ENCODE measurements around the gene TMTC2. TPM values are rescaled to one million over a fixed set of nuclear protein-coding genes. Genes with fewer than 3 reads are reported as not detected.

Gene TMTC2
- total RNA-seq, 2 donors from 2014 or later = 1.6 to 2.5 TPM

DNA sequence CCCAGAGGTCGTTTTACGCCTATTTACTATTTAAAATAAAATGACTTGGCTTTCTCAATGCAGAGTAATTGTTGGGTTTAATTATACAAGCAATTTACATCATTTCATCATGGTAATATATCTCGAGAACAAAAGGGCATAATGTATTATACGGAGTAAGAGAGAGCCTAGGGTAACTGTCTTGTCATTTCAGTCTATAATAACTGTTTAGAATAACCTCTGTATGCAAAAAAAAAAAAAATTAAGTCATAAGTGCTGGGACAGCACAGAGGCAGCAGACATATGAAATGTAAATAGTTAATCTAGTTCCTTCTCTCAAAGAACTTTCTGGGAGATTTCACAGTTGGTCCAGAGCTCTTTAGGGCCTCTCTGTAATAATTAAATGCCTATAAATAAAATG, 284.9 kb downstream of the TMTC2 start:
- DNase-seq (ENCODE audit: low spot score) (no peak), ATAC-seq (no peak)
- Mint-ChIP-seq H3K4me3 (no peak overlapping the region), H3K36me3 (no peaks in the 10 kb centered on the region), H3K27ac (no peak overlapping the region), H3K27me3 (no peaks in the 10 kb centered on the region), H3K4me1 (ENCODE audit: low read depth in 2 of 2) (no peaks in the 10 kb centered on the region), H3K9me3 (peaks cover 6% of the 10 kb centered on the region)

DNA sequence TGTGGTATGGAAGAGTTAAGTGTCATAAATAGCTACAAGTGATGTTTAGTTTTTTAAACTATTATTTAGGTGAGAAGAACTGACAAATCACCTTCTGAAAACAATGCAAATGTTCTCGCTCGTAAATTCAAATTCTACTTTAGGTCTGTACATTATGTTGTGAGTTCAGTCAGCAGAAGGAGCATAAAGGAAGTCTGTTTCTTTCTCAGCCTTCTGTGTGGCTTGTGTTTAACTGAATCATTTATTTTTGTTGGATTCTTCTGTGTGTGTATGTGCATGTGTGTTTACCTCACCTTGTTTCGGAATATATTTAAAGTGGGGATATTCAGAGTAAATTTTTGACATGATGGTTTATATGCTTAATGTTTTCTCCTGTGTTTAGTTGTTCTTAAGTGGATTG, 285.9 kb downstream of the TMTC2 start:
- Mint-ChIP-seq H3K4me3 (no peak overlapping the region), H3K9me3 (peaks cover 6% of the 10 kb centered on the region), H3K4me1 (ENCODE audit: low read depth in 2 of 2) (no peaks in the 10 kb centered on the region), H3K27me3 (no peaks in the 10 kb centered on the region), H3K27ac (no peak overlapping the region), H3K36me3 (no peaks in the 10 kb centered on the region)
- DNase-seq (ENCODE audit: low spot score) (no peak), ATAC-seq (no peak)

DNA sequence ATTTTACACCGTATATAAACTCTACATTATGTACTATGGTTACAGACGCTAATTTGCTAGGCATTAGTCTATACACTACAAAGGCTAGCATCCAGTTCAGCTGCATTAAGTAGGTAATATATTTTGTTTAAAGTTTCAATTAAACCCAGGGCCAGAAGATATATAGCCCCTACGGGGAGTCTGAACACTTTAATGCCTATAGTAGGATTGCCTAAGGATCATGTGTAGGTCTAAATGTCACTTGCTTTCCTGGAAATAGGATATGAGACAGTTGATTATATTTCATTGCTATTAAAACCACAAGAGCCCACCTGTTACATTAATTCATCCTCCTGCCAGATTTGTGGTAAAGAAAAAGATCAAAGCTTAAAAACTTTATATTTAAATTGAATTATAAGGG, 286.9 kb downstream of the TMTC2 start:
- no peak overlapping the region for H3K4me3 Mint-ChIP-seq
- no peak for DNase-seq (ENCODE audit: low spot score)
- ATAC-seq = no peak

DNA sequence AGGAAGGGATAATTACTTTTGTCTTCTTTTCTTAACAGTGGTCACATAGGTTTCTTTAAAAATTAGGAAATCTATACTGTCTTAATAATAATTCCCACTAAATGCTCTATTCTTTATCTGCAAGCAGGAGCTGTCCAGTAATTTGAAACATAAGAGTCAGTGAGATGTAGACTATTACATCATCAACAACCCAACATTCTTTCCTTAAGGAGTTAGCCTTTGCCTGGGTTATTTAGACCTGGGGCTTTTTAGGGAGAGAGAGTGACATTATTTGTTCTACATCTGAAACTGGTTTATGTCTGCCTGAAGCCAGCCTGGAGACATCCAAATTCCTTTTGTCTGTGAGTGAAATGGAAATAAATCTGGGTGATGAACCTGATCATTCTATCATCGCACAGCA, 294.4 kb downstream of the TMTC2 start:
- H3K4me3 Mint-ChIP-seq = no peak overlapping the region
- H3K36me3 Mint-ChIP-seq = no peaks in the 10 kb centered on the region
- H3K9me3 Mint-ChIP-seq = peaks cover 4% of the 10 kb centered on the region
- ATAC-seq = no peak
- no peak for DNase-seq (ENCODE audit: low spot score)
- no peaks in the 10 kb centered on the region for H3K27me3 Mint-ChIP-seq
- H3K27ac Mint-ChIP-seq = no peak overlapping the region
- no peaks in the 10 kb centered on the region for H3K4me1 Mint-ChIP-seq (ENCODE audit: low read depth in 2 of 2)

More for the DNA sequence above, 286.9 kb downstream of the TMTC2 start:
- Mint-ChIP-seq H3K27me3 (no peaks in the 10 kb centered on the region), H3K36me3 (no peaks in the 10 kb centered on the region), H3K9me3 (peaks cover 6% of the 10 kb centered on the region), H3K4me1 (ENCODE audit: low read depth in 2 of 2) (no peaks in the 10 kb centered on the region), H3K27ac (no peak overlapping the region)

DNA sequence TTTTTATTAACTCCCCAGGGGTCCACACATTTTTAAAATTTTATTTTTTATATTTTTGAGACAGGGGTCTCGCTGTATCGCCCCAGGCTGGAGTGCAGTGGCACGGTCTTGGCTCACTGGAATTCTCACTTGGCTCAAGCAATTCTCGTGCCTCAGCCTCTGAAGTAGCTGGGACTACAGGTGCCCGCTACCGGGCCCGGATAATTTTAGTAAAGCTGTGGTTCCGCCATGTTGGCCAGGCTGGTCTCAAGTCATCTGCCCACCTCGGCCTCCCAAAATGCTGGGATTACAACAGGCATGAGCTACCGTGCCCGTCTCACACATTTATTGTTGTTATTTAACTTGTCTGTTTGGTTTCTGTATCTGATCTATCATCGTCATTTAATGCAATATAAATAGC, 307.4 kb downstream of the TMTC2 start:
- H3K9me3 Mint-ChIP-seq = no peaks in the 10 kb centered on the region
- no peak for DNase-seq (ENCODE audit: low spot score)
- no peaks in the 10 kb centered on the region for H3K36me3 Mint-ChIP-seq
- no peak overlapping the region for H3K27ac Mint-ChIP-seq
- no peak overlapping the region for H3K4me3 Mint-ChIP-seq
- no peaks in the 10 kb centered on the region for H3K4me1 Mint-ChIP-seq (ENCODE audit: low read depth in 2 of 2)
- no peak for ATAC-seq
- no peaks in the 10 kb centered on the region for H3K27me3 Mint-ChIP-seq

DNA sequence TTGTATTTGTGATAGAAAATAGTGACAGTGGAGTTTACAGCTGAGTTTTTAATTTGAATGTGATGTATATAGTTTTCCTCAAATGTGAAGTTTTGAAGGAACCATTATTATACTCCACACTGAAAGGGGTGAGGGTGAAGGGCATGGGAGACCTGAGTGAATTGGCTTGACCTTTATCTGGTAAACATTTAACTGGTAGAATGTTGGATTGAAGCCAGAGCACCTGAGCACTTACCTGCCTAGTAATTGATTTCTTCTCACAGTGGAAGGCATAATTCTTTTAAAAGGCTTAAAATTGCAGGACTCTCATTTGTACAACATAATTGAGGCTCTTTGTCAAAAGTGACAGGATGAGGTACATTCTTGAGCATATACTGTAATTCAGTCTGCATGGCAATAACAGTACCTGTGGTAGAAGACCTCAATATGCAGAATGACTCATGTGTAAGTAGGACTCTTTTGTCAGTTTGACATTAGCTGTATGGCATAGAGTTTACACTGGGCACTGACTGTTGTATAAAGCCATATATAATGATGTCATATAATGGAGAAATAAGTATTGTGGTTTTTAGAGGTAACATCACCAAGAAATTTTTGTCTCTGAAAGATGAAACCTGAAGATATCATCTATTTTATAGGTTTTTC, 309.6 kb downstream of the TMTC2 start:
- DNase-seq (ENCODE audit: low spot score) = no peak
- H3K9me3 Mint-ChIP-seq = no peaks in the 10 kb centered on the region
- no peaks in the 10 kb centered on the region for H3K36me3 Mint-ChIP-seq
- no peaks in the 10 kb centered on the region for H3K4me1 Mint-ChIP-seq (ENCODE audit: low read depth in 2 of 2)
- H3K27ac Mint-ChIP-seq = no peak overlapping the region
- no peak overlapping the region for H3K4me3 Mint-ChIP-seq
- peak in 1 of 2 donors; percentile 80 for ATAC-seq
- H3K27me3 Mint-ChIP-seq = no peaks in the 10 kb centered on the region

DNA sequence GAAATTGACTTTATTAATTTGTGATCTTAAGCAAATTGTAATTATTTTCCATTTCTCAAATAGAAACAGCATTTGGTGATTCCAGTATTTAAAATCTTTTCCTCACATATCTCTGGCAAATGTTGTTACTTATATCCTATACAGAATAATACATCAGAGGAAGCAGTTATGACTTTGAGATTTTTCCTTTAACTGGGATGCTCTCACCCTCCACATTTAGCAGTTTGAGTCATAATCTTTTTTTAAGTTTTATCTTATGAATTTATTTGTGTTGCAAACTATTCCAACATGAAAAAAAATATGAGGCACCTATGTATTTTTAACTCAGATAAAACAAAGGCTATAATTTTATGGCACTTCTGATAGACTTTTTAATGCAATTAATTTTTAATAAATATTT, 311.8 kb downstream of the TMTC2 start:
- Mint-ChIP-seq H3K27me3 (no peaks in the 10 kb centered on the region), H3K4me1 (ENCODE audit: low read depth in 2 of 2) (no peaks in the 10 kb centered on the region), H3K27ac (no peak overlapping the region), H3K4me3 (no peak overlapping the region), H3K9me3 (no peaks in the 10 kb centered on the region), H3K36me3 (peaks cover 5% of the 10 kb centered on the region)
- ATAC-seq (no peak), DNase-seq (ENCODE audit: low spot score) (no peak)

DNA sequence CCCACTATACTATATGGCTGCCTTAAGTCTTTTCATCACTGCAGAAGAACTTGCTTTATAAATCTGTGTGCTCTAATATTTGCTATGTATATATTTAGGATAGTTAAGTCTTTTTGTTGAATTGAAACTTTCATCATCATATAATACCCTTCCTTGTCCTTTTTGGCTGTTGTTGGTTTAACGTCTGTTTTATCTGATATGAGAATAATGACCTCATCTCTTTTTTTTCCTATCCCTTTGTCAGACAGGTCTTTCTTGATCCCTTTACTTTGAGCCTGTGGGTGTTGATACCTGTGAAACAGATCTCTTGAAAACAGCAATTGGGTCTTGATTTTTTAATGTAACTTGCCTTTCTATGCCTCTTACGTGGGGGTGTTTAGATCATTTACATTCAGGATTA, 316.3 kb downstream of the TMTC2 start:
- Mint-ChIP-seq H3K27me3 (no peaks in the 10 kb centered on the region), H3K4me3 (no peak overlapping the region), H3K27ac (no peak overlapping the region), H3K4me1 (ENCODE audit: low read depth in 2 of 2) (no peaks in the 10 kb centered on the region), H3K36me3 (peaks cover 5% of the 10 kb centered on the region), H3K9me3 (peaks cover 4% of the 10 kb centered on the region)
- no peak for ATAC-seq
- no peak for DNase-seq (ENCODE audit: low spot score)

DNA sequence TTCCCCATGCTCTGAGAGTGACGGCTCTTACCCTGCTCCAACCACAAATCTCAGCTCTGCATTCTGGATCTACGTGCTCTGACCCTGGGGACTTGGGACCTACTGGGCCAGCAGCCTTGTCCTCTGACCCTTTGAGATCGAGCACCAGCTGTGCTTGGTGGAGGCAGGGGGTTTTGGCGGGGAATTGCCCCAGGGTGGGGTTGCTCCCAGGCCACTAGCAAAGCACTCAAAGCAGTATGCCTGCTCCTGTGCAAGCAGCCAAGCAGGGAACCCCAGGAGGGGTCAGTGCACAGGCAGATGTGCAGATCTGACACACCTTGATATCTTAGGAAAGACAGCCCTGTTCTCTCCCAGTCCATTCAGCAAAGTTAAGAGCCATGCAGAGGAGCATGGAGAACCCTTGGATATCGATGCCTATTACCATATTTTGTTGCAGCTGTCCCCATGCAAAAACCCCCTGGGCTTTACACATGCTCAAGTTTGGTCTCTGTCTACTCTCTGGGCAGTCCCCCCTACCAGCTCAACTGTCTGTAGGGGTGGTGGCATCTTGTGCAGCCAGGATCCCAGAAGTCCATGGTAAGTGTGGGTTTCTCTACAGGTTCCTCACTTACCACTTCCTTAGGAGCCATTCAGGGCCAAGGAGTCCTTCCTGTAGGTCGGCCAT, 319.0 kb downstream of the TMTC2 start:
- Mint-ChIP-seq H3K4me3 (no peak overlapping the region), H3K36me3 (peaks cover 20% of the 10 kb centered on the region), H3K9me3 (peaks cover 21% of the 10 kb centered on the region), H3K4me1 (ENCODE audit: low read depth in 2 of 2) (no peaks in the 10 kb centered on the region), H3K27me3 (no peaks in the 10 kb centered on the region), H3K27ac (no peak overlapping the region)
- DNase-seq (ENCODE audit: low spot score) = no peak
- ATAC-seq = no peak

DNA sequence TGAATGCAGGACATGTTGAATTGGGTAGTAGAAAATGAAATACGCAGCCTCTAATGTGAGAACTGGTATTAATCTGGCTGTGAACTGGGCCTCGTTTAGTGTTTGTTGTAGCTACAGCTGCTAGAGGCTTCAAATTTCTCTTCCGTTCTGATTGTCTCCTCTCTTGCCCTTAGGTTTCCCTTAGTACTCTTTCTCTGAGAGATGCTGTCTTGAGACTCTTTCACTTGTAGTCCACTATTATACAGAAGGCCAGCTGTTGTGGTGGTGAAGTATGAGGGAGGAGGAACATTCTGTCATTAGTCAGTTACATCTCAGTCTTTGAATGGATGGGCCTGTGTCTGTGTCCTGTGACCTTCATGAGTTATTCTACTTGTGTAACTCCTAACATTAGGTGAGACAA, 322.0 kb downstream of the TMTC2 start:
- no peaks in the 10 kb centered on the region for H3K4me1 Mint-ChIP-seq (ENCODE audit: low read depth in 2 of 2)
- DNase-seq (ENCODE audit: low spot score) (no peak), ATAC-seq (no peak)
- no peaks in the 10 kb centered on the region for H3K27me3 Mint-ChIP-seq
- no peak overlapping the region for H3K27ac Mint-ChIP-seq
- H3K4me3 Mint-ChIP-seq = no peak overlapping the region
- peaks cover 24% of the 10 kb centered on the region for H3K9me3 Mint-ChIP-seq
- peaks cover 15% of the 10 kb centered on the region for H3K36me3 Mint-ChIP-seq

DNA sequence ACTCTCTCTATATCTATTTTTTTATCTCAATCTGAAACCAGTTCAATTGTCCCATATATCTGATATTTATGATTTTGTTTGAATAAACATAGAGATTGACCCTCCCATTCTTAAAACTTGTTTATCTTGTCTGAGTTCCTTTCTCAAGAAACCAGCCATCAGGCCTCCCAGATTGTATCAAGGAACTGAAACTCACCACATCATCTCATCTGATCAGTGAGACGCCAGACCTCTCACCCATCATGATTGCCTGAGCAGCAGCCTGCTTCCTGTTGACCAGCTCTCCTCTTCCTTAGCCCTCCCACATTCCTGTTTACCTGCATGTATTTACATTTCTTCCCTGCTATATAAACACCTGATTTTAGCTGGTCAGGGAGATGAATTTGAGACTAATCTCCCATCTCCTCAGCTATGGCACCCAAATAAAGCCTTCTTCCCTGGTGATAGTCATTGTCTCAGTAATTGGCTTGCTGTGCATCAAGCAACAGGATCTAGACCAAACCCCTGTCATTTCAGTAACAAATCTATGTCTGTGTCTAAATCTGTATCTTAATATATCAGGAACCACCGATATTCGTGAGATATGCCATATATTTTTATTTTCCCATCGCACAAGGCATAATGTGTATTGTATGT, 323.6 kb downstream of the TMTC2 start:
- H3K9me3 Mint-ChIP-seq = peaks cover 24% of the 10 kb centered on the region
- no peaks in the 10 kb centered on the region for H3K4me1 Mint-ChIP-seq (ENCODE audit: low read depth in 2 of 2)
- peaks cover 15% of the 10 kb centered on the region for H3K36me3 Mint-ChIP-seq
- no peak for ATAC-seq
- no peaks in the 10 kb centered on the region for H3K27me3 Mint-ChIP-seq
- no peak overlapping the region for H3K27ac Mint-ChIP-seq
- no peak for DNase-seq (ENCODE audit: low spot score)
- no peak overlapping the region for H3K4me3 Mint-ChIP-seq

DNA sequence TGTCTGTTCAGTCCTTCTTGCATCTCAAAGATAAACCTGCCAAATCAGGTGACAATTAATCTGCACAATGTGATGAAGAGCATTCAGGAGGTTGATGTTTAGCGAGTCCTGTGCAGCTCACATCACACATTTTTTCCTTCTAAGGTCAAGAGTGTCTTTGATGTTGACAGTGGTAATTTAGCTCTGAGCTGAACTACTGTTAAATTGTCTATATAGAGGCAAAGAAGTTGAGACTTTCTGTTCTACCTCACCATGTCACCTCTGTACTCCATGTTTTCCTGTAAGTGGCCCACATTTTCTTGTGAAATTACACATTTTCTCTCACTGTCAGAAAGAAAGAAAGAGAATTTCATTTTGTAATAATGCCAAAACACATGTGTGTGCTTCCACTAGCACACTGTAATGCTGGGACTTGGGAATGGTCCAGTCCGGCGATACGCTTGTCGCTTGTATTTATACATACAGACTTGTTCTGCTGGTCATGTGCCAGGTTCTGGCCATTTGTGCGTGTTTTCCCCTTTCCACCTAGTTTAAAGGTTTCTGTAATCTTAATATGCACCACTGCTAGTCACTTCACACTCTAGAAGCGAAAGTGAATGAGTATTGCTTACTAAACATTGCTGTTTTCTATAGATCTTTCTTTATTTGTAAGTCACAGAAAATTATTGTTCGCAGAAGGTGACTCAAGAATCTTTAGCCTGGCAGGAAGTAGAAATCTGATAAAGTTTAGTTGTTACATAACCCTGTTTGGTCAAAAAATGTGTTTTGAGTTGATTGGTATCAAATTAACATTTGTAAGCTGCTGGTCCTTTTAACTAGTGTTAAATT, 328.9 kb downstream of the TMTC2 start:
- Mint-ChIP-seq H3K27ac (no peak overlapping the region), H3K36me3 (peaks cover under 1% of the 10 kb centered on the region), H3K27me3 (no peaks in the 10 kb centered on the region), H3K4me3 (peak overlapping the region; percentile 44), H3K9me3 (peaks cover 10% of the 10 kb centered on the region), H3K4me1 (ENCODE audit: low read depth in 2 of 2) (peaks cover 4 to 6% of the 10 kb centered on the region in 2 donors)
- DNase-seq (ENCODE audit: low spot score) (no peak), ATAC-seq (peak in 1 of 2 donors; percentile 46)

DNA sequence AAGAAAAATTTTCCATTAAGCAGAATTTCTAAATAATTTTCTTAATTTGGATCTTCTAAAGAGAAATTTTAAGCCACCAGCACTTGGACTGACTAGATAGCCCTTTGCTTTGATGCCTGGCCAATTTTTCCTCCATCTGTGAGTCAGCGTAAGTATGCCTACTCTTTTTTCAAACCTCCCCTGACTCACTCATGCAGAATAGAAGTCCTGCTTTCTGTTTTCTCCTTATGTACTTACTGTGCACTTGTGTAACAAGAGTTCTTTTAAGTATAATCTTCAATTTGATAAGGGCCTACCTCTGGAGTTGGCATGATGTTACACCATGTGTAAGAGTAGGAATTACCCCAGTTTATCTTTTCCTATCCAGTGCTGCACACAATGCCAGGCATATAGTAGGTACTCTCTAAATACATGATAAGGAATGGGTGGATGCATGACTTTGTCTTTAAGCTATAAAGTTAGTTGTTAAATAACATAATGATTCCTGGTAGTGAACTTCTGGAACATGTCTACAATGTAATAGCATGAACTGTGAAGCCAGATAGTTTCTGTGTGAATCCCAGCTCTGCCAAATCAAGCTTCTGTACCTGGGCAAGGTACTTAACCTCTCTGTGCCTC, 329.6 kb downstream of the TMTC2 start:
- DNase-seq (ENCODE audit: low spot score) = no peak
- ATAC-seq = no peak
- Mint-ChIP-seq H3K27ac (no peak overlapping the region), H3K27me3 (no peaks in the 10 kb centered on the region), H3K4me3 (peak overlapping the region; percentile 13), H3K36me3 (no peaks in the 10 kb centered on the region), H3K4me1 (ENCODE audit: low read depth in 2 of 2) (peaks cover 4 to 6% of the 10 kb centered on the region in 2 donors), H3K9me3 (peaks cover 12% of the 10 kb centered on the region)
